Stimulated activated CD8-positive, alpha-beta memory T cell treated with anti-CD3 and anti-CD28 coated beads, Interleukin-15, amount 100 ng/mL, for 1 hour (primary cell): ENCODE results near the gene NPY4R2.
"Not testable (repeated sequence)": the region's sequence is repeated elsewhere in the genome, so short reads cannot be mapped to it uniquely, and the experiment has no call there.

Source experiments
- DNase-seq: peaks from one replicate; pipeline ENCODE4 v3.0.0-alpha.2; 2020; ENCODE audit warnings: low read depth

NPY4R2 gene, protein sequence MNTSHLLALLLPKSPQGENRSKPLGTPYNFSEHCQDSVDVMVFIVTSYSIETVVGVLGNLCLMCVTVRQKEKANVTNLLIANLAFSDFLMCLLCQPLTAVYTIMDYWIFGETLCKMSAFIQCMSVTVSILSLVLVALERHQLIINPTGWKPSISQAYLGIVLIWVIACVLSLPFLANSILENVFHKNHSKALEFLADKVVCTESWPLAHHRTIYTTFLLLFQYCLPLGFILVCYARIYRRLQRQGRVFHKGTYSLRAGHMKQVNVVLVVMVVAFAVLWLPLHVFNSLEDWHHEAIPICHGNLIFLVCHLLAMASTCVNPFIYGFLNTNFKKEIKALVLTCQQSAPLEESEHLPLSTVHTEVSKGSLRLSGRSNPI

DNA sequence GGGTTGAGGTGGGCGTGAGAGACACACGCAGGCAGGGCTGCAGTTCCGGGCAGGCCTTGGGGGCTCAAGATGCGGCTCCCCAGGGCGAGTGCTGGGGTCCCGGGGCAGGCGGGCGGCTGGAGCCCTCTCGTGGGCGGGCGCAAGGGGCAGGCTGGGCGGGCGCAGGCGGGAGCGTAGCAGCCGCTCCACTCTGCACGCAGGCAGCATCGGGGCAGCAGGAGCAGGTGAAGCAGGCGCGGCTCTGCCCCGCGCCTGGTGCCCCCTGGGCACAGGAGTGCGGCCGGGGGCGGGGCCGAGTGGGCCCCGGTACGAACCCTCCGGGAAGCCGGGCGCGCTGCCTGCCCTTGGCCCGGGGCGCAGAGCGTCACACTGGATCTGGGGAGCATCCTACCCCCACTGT is at the start of gene NPY4R2:
TSS of gene NPY4R2 (plus strand) at position 188 of the 400 bp plus-strand sequence. CDS start 3,326 bp downstream, outside the sequence.
- DNase-seq, result not testable (repeated sequence)

DNA sequence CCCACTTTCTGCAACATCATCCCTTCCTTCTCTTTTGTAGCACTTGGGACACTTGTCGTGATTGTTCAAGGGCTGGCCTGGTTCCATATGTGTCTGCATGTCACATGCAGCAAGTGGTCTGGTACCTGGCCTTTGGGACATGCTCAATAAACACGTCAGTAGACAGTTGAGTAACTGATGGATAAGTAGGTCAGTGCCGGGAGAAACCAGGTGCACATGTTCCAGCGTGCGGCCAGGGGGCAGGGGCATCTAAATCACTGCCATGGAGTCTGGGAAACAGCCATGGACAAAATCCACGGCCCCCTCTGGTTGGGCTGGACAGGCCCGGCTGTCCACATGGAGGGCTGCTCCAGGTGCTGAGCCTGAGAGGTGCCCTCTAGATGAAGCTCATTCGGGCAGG is 47.6 kb upstream of the NPY4R2 start:
- not testable (repeated sequence) for DNase-seq

DNA sequence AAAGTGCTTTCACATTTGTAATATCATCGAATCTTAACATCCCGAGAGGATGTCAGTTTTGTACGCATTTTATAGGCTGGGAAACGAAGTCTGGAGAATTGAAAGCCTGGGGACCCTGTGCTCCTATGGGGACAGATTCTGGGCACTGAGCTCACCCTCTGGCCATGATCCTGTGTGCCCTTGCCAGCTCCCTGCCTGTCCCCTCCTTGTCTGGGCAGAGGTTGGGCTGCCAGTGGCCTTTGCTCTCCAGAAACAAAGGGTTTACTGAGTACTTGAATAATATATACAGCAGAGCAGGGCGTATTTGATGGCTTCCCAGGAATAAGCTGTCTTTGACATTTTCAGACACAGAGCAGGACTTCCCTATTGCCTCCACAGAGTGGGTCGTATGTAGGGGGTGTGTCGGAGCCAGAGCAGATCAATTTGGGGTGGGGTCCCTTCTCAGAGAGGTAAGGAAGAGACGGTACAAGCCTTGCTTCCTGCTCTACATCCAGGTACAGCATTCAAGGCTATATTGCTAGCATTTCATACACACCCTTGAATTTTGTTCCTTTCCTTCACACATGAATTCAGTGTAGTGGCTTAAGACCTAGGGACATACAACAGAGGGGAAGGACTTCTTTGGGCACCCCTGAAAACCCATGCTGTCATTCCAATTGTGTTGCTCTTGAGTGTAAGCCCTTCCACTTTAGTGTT is 46.8 kb upstream of the NPY4R2 start:
- not testable (repeated sequence) for DNase-seq

DNA sequence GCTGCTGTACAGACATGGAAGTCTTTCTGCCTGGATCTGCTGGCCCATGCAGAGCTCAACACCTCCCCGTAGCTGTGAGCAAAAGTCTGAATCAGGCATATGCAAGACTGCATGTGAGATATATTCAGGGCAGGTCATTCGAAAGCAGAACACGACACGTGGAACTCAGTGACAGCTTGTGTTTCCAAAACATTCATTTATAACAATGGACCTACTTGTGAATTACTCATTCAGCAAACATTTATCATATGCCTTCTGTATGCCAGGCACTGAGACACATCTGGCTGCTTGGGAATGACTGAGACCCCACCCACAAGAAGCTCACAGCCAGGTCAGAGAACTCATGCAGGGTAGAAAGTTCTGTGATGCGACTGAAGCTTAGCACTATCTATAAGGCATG is 46.2 kb upstream of the NPY4R2 start:
- DNase-seq, result not testable (repeated sequence)

DNA sequence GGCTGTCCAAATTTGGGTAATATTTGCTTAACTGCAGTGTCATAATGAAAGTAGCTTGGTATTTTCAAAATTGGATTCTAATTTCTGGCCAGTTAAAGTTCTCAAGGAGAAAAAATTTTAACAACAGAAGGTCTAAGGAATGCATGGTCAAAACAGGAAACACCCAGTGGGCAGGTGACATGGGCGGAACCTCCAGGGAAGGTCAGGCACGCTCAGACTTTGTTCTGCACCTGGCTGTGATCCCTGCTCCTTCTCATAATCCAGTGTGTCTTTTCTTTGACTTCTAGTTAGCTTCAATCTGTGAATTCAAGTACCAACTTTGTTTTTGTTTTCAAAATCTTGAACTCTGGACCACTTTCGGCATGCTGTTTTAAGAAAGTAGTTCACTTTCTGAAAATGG is 34.2 kb upstream of the NPY4R2 start:
- DNase-seq, result not testable (repeated sequence)

DNA sequence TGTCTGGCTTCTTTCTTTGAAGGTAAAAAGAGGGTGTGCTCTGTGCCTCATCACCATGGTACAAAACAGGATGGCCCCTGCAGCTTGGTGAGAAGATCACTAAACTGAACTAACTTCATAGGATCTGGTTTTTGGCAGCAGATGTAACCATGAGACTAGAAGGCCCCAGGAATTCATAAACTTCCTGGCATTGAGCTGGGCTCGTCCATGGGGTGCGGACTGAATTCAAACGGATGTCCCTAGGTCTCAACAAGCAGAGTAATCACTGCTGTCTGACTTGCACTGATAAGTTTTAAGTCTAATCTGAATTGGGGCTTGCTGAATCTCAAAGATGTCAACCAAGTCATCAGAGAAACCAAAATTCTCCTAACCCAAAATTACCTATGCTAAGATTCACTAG is 33.5 kb upstream of the NPY4R2 start:
- not testable (repeated sequence) for DNase-seq

DNA sequence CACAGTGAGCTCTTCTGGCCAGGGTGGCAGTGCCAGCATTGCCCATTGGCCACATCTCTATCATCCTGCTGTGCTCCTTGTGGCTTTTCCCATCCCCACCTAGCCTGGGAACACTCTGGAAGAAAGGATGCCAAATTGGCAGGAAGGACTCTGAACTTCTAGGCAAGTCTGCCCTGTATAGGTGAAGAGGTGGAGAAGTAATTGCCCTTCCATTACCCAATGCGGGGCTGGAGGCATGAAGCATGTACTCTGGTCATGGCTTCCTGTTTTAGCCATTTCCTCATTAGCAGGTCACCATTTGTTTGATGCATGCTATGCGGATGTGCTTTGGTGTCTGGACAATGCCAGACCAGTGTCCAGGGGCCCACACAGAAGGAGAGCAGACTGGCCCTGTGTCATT is 32.1 kb upstream of the NPY4R2 start:
- DNase-seq, result not testable (repeated sequence)

DNA sequence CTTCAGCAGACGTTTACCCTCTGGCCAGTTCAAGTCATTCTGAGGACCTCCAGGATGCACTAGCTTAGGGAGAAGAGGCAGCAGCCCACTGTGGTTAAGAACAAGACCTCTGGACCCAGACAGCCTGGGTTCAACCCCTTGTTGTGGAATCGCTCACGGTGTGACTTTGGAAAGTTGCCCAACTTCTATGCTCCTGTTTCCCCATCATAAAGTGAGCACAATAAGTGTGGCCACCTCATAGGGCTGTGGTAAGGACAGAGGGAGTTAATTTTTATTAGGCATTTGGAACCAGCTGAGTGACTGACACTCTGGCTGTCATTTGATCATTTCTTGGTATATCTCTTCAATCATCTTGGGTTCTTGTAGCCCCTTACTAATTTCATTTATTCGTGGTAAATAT is 31.6 kb upstream of the NPY4R2 start:
- DNase-seq, result not testable (repeated sequence)

DNA sequence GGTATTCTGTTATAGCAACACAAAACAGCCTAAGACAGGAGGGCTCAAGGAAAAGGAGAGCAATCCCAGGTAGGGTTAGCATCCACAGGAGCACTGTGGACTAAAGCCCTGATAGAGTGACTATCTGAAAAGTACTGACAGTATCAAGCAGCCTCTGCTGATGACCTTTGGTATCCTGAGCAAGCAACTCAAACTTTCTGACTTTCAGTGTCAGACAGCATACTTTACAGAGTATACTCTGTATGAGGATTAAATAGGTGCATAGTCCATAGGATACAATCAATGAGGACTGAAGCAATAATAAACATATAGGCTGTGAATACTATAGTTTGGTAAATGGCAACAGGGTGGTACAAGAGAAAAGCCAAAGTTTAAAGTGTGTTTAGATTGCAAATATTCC is 27.7 kb upstream of the NPY4R2 start:
- DNase-seq, result not testable (repeated sequence)

DNA sequence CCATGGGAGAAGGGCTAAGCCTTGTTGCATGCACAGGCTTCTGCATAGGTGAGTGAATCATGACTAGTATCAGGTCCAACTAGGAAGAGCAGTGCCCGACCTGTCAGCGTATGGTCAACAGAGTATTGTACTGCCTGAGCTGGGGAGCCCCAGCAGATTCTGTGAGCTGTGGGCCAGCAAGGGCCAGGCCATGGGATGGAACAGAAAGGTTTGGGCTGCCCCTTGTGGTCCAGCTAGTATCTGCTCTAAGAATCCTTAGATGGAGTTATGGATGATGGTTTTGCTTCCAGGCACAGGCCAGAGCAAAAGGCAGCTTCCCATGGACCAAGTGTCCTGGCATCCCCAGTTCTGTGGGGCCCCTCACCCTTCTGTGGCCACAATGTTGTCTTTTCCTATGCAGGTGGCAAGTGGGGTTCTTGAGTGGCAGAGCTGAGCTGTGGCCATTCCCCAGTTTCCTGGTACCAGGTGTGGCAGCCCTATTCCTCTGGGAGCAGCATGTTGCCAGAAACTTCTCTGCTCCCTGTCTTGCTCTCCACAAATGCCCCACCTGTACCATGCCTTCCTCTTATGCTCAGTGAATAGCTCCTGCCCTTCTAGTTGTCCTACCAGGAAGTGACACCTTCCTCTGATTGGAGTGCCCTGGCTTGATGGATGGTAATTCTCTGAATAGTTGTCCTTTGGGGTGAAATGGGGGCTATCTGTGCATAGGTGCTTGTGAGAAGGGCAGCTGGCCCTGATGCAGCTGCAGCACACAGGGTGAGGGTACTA is 25.8 kb upstream of the NPY4R2 start:
- not testable (repeated sequence) for DNase-seq

DNA sequence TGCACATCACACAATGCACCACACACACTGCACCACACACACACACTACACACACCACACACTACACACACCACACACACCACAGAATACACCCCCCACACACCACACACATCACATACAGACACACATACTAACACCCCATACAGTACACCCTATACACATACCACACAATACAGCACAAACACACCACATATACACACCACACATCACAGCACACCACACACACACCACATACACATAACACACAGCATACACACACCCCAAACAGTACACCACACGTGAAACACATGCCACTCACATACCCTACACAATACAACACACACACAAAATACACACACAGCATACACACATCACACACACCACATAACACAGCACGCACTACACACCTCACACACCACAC is 23.9 kb upstream of the NPY4R2 start:
- not testable (repeated sequence) for DNase-seq

DNA sequence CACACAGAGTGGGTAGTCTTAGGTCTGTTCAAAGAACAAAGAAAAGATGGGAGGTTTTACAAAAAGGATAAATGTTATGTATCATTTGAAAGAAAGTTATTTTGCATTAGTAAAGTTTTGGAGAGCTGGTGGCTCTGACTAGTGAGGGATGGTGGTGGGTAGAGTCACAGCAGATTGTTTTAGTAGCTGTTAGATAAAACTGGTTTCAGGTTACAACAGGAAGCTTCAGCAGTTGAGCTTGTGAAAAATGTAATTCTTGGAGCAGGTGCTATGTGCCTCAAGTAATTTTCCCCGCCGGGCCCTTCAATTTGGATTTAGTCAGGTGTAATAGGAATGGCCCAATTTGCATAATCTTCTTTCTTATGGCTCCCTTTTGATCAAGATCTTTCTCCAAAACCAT is 20.6 kb upstream of the NPY4R2 start:
- not testable (repeated sequence) for DNase-seq

DNA sequence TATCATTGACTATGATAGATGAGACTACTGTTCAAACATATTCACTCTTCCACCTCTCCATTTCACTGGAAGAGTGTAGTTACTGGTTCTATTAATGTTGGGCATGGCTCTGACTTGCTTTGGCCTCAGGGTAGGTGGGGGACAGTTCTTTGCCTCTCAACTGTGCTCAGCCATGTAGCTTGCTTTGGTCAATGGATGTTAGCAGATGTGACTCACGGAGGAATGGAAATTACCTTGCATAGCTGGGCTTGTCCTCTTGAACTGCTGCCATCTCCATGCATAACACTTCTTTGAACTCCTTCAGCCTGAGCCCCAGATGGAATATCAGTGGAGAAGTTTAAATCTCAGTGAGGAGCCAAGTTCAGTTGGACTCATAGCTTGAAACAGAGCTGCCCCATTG is 9.1 kb upstream of the NPY4R2 start:
- not testable (repeated sequence) for DNase-seq

DNA sequence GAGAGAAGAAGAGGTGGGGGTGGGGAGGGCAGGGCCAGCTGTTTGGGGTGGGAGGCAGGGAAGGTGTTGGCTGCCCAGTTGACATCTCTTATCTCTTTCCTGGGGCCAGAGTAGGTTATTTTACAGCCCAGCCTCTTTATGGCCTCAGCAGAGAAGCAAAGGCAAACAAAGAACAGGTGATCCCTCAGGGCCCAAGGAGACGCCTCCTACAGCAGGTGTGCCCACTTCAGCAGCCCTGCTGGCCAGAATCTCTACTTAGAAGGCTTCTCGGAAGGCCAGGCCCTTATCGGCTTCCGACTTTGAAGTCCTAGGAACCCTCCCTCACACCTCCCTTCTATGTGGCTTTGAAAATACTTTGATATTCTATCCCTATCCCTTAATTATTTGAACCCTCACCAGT is 8.0 kb upstream of the NPY4R2 start:
- not testable (repeated sequence) for DNase-seq

DNA sequence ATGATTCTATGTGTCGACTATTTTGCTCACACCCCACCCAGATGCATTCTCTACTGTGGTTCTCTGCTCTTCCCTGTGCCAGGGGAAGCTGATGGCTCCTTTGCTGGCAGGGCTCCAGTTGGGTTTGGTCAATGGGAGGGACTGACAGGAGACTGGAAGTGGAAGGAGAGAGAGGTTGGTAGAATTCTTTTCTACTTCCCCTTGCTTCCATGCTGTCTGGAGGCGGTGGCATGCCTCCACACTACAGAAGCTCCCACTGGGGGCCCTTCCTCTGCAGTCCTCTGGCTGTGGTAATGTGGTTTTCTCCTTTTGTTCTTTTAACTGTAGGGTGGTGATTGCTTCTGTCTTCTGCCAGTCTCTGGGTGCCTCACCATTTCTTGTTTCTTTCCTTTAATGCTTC is 4.4 kb upstream of the NPY4R2 start:
- DNase-seq, result not testable (repeated sequence)

DNA sequence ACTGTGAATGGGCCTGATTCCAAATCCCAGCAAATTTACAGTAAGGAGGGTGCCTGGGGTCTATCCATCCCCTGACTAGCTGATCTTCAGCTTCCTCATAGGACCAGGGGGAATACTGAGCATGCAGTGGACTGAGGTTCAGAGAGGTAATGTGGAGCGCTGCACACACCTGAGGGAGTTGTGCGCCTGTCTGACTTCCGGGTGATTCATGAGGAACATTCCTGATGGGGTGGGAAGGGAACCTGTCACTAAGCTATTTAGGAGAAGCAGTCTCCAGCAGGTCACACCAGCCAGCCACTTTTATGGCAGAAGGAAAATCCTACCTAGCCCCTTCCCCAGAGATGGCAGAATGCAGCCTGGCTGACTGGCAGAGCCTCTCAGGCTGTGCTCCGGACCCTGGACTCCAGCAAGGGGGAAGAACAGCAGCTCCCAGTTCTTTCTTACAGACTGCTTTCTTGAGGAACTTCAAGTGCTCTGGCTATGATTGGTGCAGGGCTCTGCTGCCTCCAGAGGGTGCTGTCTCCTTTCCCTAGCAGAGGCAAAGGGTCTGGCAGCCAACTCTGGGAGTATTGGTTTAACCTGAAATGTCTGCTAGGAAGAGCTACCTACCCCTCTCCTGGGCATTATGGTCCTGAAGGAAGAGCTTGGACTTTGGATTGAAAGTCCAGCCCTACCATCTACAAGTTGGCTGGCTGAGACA is 2.5 kb upstream of the NPY4R2 start:
- DNase-seq, result not testable (repeated sequence)

DNA sequence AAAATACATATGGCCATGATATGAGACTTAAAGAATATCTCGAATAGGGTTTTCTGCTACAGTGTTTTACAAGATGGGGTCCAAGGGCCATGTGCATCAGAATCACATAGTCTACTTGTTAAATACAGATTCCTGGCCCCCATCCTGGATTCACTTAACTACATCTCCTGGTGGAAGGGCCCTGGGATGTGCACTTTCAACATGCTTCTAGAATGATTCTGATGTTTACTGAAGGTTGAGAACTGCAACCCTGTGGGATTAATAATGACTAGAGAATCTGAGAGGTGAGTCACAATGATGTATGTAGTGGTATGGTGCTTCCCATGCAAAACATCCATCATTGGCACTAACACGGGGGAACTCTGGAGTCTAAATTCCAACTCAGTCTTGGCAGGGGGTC is 2.1 kb downstream of the NPY4R2 start:
- not testable (repeated sequence) for DNase-seq

DNA sequence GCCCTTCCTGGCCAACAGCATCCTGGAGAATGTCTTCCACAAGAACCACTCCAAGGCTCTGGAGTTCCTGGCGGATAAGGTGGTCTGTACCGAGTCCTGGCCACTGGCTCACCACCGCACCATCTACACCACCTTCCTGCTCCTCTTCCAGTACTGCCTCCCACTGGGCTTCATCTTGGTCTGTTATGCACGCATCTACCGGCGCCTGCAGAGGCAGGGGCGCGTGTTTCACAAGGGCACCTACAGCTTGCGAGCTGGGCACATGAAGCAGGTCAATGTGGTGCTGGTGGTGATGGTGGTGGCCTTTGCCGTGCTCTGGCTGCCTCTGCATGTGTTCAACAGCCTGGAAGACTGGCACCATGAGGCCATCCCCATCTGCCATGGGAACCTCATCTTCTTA is 4.0 kb downstream of the NPY4R2 start:
- not testable (repeated sequence) for DNase-seq

DNA sequence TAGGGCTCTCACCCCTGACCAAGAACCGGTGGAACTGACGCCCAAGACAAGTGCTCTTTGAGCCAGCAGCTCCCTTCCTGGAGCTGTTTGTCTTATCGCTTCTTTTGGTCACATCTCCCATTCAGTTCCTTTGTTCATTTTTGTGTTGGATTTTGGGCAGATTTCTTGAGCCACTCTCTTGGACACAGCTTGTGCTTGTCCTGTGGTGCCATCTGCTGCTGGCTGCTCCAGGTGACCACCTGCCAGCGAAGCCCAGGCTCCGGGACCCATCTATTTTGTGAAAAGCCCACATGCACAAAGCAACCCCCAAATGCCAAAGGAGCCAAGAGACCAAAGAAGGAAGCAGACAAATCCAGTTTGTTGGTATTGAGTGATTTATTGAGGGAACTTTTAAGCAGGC is 6.2 kb downstream of the NPY4R2 start:
- DNase-seq, result not testable (repeated sequence)

DNA sequence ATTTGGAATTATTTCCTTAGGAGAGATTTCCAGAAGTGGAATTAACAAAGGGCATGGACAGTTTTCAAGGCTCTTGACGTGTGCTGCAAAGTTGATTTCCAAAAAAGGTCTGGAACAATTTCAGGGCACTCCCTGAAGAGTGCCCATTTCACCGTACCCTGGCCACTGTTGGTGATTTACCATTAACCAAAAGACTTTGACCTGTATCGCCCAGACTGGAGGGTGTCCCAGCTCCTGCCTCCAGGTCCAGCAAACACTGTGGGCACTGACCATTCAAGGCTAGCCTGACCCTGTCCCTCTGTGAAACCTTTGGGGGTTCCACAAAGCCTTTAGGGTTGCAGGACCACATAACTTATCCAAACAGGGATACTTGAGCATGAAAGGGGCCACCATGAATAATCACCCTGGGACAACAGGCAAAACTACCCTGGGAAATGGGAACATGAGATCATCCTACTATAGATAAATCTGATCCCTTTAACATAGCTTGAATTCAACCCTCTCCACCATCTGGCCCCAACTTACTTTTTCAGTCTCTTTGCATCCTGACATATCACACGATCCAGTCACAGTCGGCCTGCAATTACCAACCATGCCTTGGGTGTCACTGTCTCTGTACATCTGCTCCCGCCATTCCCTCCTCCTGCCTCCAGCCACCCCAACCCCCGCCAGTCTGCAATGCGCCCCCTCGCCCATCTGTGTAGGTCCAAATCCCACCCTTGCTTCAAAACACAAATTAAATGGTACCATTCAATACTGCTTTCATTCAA is 8.9 kb downstream of the NPY4R2 start:
- DNase-seq, result not testable (repeated sequence)

DNA sequence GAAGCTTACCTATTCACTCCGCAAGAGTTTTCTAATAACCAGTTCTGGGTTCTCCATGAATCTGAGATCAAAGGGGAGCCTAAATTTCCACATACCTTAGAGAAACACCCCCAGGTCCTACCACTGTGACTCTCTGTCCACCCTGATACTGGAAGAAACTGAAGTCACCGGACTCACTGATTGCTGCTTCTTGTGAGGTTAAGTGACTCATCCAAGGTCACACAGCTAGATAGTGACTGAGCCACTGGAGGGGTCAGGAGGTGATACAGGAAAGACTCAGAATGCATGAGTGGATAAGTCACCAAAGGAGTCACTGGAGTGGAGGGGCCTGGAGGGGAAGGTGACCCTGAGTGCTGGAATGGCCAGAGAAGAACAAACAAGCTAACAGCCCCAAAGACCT is 9.8 kb downstream of the NPY4R2 start:
- DNase-seq, result not testable (repeated sequence)
